ENCODE measurements around the gene LRMDA. TPM values are rescaled to one million over a fixed set of nuclear protein-coding genes. Genes with fewer than 3 reads are reported as not detected.

The LRMDA gene
- total RNA-seq, 1 donor from 2014 or later, result 19.4 TPM

GRCh38 chr10:76184647-76185046, 753.2 kb downstream of the LRMDA start:
- H3K4me1 Mint-ChIP-seq (ENCODE audit: unreplicated experiment), result no peaks in the 10 kb centered on the region
- no peak for TF ChIP-seq CTCF (IDR thresholded peaks at IDR 0.05; ENCODE audit: unreplicated experiment)

GRCh38 chr10:76185471-76186301, 754.3 kb downstream of the LRMDA start:
- peaks cover 5% of the 10 kb centered on the region for H3K36me3 Mint-ChIP-seq (ENCODE audit: low read depth, unreplicated experiment)
- no peak for TF ChIP-seq CTCF (IDR thresholded peaks at IDR 0.05; ENCODE audit: unreplicated experiment)
- no peak overlapping the region for H3K4me3 Mint-ChIP-seq (ENCODE audit: unreplicated experiment)
- no peaks in the 10 kb centered on the region for H3K9me3 Mint-ChIP-seq (ENCODE audit: unreplicated experiment)
- H3K4me1 Mint-ChIP-seq (ENCODE audit: unreplicated experiment), result no peaks in the 10 kb centered on the region
- peaks cover 4% of the 10 kb centered on the region for H3K27me3 Mint-ChIP-seq (ENCODE audit: unreplicated experiment)
- H3K27ac Mint-ChIP-seq (ENCODE audit: unreplicated experiment), result no peak overlapping the region
- no peak for DNase-seq (ENCODE audit: low spot score)

More at GRCh38 chr10:76184647-76185046, 753.2 kb downstream of the LRMDA start:
- no peak for DNase-seq (ENCODE audit: low spot score)
- Mint-ChIP-seq H3K27ac (ENCODE audit: unreplicated experiment) (no peak overlapping the region), H3K9me3 (ENCODE audit: unreplicated experiment) (no peaks in the 10 kb centered on the region), H3K4me3 (ENCODE audit: unreplicated experiment) (no peak overlapping the region), H3K36me3 (ENCODE audit: low read depth, unreplicated experiment) (peaks cover 5% of the 10 kb centered on the region), H3K27me3 (ENCODE audit: unreplicated experiment) (peaks cover 4% of the 10 kb centered on the region)

- H3K27ac Mint-ChIP-seq (ENCODE audit: unreplicated experiment), result no peak overlapping the region
- no peak overlapping the region for H3K4me3 Mint-ChIP-seq (ENCODE audit: unreplicated experiment)
- H3K9me3 Mint-ChIP-seq (ENCODE audit: unreplicated experiment), result no peaks in the 10 kb centered on the region
- H3K36me3 Mint-ChIP-seq (ENCODE audit: low read depth, unreplicated experiment), result no peaks in the 10 kb centered on the region
- no peaks in the 10 kb centered on the region for H3K4me1 Mint-ChIP-seq (ENCODE audit: unreplicated experiment)
- DNase-seq (ENCODE audit: low spot score), result no peak
- no peak for TF ChIP-seq CTCF (IDR thresholded peaks at IDR 0.05; ENCODE audit: unreplicated experiment)
- no peaks in the 10 kb centered on the region for H3K27me3 Mint-ChIP-seq (ENCODE audit: unreplicated experiment)
Observed at GRCh38 chr10:76188216-76188615, 756.8 kb downstream of the LRMDA start.

GRCh38 chr10:76190634-76191270, 759.3 kb downstream of the LRMDA start:
- DNase-seq (ENCODE audit: low spot score), result no peak
- Mint-ChIP-seq H3K27me3 (ENCODE audit: unreplicated experiment) (no peaks in the 10 kb centered on the region), H3K9me3 (ENCODE audit: unreplicated experiment) (no peaks in the 10 kb centered on the region), H3K4me3 (ENCODE audit: unreplicated experiment) (no peak overlapping the region), H3K36me3 (ENCODE audit: low read depth, unreplicated experiment) (no peaks in the 10 kb centered on the region), H3K27ac (ENCODE audit: unreplicated experiment) (no peak overlapping the region), H3K4me1 (ENCODE audit: unreplicated experiment) (no peaks in the 10 kb centered on the region)
- TF ChIP-seq CTCF (IDR thresholded peaks at IDR 0.05; ENCODE audit: unreplicated experiment), result no peak

GRCh38 chr10:76191336-76191735, 759.9 kb downstream of the LRMDA start:
- H3K4me1 Mint-ChIP-seq (ENCODE audit: unreplicated experiment), result no peaks in the 10 kb centered on the region
- H3K27ac Mint-ChIP-seq (ENCODE audit: unreplicated experiment), result no peak overlapping the region
- no peaks in the 10 kb centered on the region for H3K36me3 Mint-ChIP-seq (ENCODE audit: low read depth, unreplicated experiment)
- no peak overlapping the region for H3K4me3 Mint-ChIP-seq (ENCODE audit: unreplicated experiment)
- TF ChIP-seq CTCF (IDR thresholded peaks at IDR 0.05; ENCODE audit: unreplicated experiment), result no peak
- DNase-seq (ENCODE audit: low spot score), result no peak
- H3K27me3 Mint-ChIP-seq (ENCODE audit: unreplicated experiment), result no peaks in the 10 kb centered on the region
- no peaks in the 10 kb centered on the region for H3K9me3 Mint-ChIP-seq (ENCODE audit: unreplicated experiment)
